Fibroblast of upper back skin (primary cell): ENCODE data around the gene FOXO6.

Experiments
- DNase-seq: peaks from one replicate; pipeline ENCODE4 v3.0.0-alpha.2; 2013

Gene FOXO6

DNA sequence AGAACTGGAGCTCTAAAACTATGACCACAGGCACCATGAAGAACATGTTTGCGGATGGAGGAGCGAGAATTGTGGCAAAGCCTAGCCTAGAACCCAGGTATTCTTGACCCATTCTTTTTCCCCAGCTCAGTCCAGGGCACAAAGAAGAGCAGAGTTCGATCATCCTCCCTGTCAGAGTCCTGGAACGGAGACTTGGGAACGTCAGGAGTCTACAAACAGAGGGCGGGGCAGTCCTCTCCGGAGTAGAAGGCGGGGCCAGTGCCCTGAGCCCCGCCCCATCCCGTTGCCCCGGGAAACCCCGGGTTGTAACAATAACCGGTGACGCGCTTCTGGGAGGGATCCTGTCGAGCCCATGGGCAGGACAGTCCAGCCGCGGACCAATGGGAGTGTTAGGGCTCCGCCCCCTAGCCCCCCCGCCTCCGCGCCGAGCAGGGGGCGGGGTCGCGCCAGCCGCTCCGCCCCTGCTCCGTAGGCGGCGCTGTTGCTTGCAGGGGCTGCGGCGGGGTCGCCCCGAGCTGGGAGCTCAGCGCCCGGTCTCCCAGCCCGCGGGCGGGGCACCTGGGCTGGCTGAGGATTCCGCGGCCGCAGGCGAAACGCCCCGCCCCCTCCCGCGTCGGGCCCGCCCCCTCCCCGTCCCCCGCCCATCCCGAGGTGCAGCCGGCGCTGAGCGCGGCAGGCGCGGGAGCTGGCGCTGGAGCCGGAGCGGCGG lies at the start of gene FOXO6:
Gene FOXO6, plus strand, starts transcription at position 649 of the 709 bp plus-strand sequence.
- DNase-seq = peak; percentile 96

DNA sequence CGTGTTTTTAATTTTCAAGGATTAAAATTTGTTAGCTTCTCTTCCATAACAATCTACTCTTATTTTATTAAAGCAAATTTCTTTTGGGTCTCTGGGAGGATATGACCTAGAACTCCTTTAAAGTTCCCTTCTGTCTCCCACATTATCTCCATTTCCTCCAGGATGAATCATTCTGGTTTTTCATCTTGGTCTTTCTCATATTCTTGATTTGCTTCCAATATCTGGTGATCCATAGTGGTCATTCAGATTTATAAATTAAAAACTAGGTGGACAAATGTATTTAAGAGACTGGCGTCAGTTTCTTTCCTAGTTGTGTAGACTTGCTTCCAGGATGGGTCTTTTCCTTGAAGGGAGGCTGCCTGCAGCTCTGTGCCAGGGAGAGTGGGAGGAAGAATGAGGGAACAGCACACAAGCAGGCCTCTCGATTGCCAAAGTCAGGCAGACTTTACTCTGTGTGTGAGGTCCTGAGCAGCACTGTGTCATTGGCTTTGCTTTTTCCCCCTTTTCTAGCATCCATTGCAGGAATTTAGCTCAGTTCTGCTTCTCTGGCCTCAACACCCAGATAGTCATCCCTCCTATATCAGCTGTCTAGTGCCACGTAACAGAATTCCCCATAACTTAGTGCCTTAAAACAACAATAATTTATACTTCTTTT lies 48.1 kb upstream of the FOXO6 start:
- no peak for DNase-seq

DNA sequence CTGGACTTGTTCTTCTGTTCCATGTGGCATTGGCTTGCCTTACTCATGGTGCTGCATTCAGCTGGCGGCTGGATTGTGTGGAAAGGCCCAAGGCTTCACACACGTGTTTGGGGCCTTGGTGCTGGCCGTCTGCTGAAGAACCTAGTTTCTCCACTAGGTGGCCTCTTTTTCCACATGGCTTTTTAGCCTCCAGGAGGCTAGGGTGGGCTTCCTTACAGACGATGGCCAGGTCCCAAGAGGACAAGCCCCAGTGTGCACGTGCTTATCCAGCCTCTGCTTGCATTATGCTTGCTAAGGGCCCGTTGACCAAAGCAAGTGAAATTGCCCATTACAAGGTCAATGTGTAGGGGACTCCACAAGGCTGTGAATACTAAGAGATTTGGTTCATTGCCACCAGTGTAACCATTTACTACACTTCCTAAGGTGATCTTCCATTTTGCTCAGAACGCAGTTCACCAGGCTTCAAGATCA lies 47.5 kb upstream of the FOXO6 start:
- no peak for DNase-seq

DNA sequence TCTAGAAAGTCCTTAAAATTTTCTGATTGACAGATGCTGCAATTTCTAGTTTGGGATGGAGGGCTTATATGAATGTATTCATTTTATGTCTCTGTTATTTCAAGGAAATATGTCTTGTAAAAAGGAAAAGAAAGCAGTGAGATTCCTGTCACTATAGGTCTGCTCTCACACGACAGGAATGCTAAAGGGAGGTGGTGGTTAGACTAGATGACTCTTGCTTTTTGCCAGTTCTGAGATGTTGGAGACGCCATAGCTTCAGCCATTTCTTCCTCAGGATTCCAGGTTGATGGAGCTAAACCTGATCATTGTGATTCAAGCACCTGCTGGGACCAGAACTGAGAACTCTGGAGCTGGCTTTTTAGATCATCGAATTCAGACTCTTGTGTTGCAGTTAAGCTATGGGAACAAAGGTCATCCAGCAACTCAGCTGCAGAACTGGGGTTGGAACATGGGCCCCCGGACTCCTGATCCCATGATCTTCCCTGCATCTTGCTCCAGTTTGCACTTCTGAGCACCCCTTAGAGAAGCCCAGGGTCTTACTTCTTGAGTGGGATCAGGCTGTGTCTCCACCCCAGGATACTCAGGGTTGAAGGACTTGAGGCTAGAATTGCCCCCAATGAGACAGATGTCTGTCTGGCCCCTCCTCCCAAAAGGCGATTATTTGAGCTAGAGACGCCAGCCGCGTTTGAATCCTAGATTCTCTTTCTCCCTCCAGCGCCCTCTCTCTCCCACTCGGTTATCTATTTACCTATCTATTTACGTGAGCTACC lies 46.7 kb upstream of the FOXO6 start:
- peak; percentile 30 for DNase-seq

DNA sequence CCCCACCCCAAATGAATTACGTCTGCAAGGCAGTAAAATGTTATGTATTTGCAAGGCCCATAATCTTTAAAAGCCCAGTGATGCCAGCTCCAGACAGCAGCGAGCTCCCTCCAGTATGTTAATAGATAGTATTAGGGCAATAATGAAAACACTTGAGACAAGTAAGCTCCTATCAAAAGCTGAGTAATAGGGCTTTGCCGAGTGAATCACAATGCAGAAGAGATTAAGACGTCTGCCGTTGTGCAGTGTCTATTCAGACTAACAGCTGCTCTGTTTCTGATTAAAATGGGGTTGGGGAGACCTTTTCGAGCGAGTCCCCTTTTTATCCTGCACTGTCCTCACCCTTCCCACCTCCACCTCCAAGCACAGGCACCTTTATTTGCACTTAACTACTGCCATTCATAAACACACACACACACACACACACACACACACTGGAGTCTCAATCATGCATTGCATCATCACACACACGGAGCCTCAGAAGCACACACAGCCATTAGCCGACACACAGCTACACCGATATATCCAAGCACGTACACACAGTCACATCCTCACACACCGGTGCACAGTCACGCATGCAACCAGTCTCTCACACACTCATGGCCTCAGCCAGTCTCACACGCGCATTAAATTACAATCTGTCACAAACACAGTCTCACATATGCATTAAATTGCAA lies 46.0 kb upstream of the FOXO6 start:
- peak; percentile 65 for DNase-seq

DNA sequence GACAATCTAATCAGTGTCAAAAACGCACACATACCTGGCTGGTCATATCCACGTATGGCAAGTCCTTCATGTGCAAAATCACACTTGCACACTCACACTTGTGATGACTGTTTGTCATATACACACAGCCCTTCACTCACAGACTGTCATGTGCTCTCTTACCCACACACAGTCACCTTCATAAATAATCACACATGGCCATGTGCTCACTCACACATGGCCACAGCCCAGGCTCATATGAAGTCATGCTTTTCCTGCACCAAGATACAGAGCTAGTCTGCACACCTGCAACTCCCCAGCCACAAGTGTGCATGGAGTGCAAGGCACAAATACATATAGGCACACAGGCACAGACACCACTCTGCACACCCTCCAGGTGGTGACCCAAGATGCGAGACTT lies 45.4 kb upstream of the FOXO6 start:
- no peak for DNase-seq

DNA sequence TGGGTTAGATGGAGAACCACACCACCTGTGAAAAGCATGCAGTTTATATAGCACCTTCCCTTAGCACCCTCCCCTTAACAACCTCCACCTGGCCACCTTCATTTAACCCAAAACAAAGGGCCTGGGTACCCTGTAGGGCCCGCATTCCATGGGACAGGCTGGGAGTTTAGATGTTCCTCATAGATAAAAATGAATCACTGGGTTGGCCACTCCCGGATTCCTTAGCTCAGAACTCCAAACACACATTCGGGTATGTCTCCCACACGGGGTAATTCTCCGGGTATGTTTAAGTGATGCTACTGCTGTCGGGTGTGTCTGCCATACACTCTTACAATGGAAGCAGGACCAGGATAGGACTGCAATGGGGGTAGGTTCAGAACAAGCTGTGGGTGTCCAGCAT lies 43.9 kb upstream of the FOXO6 start:
- peak; percentile 18 for DNase-seq

DNA sequence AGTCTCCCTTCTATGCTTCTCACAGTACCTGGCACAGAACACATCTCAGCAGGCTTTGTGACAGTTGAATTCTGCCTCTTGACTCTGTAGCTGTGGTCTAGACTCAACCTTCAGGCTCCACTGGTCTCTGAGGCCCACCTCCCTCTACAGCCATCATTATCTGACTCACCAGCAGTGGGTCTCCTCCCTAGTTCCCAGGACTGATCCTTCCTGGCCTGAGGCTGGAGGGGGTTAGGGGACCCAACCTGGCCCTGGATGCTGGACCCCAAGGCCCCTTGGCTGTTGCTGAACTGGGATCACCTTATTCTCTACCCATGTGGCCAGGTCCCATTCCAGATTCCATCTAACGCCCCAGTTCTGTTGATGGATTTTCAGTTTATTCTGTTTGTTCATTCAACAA lies 43.1 kb upstream of the FOXO6 start:
- DNase-seq = no peak

DNA sequence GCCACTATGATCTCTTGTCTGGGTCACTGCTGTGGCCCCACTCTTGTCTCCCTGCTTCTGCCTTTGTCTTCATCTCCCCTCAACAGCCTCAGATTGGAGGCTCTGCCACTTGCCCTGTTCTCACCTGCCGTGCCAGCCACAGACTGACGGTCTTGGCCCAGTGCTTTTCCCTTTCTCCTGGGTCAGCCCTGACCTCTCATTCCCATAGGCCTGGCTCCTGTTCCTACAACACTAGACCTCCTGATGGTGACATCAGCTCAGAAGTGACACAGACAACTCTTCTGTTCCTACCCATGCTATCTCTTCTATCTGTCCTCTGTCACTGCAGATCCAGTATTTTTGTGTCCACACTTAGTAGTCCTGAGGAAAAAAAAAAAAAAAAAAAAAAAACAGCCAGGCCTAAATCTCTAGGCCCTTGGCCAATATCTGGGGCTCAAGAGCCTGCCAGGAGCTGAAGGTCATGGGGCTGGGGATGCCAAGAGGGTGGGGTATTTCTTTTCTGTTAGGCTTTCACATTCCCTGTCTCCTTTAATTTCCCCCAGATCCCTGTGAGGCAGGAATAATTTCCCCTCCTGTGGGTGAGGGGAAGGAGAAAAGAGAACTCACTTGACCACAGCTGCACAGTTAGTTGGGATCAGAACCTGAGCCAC lies 42.0 kb upstream of the FOXO6 start:
- DNase-seq = no peak

DNA sequence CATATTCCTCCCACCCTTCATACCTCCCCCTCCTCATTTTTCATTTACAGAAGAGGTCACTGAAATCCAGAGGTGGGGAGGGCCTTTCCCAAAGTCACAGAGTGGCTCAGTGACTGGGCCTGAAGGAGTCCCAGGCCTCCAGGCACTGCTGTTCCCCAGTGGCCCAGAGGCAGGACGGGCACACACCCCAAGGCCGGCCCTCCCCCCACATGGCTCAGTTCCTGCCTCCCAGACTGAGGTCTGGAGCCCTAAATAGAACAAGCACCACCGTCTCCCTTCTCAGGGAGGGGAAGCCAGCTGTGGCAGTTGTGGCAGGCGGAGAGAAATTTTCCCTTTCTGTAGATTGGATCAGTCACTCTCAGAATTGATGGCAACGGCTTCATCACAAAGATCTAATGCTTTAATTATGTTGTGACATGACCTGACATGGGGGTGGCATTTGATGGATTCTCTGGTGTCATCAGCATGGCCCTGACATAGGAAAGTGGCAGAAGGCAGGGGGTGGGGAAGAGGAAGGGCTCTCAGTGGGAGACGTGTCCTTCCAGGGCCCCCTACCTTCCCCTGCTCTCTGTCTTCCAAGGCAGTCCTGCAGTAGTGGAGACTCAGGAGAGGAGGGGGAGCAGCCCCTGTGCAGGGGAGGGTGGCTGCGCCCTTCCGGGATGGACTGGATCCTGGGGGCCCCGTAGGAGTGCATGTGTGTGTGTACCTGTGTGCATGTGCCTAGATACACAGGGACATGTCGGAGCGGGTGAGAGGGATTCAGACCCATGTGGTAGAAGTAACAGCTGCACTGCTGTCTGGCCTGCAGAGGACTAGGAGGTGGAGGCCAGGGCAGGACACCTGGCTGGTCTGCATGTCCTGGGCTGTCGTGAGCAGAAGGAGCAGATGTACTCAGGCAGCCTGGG lies 41.2 kb upstream of the FOXO6 start:
- DNase-seq = no peak

DNA sequence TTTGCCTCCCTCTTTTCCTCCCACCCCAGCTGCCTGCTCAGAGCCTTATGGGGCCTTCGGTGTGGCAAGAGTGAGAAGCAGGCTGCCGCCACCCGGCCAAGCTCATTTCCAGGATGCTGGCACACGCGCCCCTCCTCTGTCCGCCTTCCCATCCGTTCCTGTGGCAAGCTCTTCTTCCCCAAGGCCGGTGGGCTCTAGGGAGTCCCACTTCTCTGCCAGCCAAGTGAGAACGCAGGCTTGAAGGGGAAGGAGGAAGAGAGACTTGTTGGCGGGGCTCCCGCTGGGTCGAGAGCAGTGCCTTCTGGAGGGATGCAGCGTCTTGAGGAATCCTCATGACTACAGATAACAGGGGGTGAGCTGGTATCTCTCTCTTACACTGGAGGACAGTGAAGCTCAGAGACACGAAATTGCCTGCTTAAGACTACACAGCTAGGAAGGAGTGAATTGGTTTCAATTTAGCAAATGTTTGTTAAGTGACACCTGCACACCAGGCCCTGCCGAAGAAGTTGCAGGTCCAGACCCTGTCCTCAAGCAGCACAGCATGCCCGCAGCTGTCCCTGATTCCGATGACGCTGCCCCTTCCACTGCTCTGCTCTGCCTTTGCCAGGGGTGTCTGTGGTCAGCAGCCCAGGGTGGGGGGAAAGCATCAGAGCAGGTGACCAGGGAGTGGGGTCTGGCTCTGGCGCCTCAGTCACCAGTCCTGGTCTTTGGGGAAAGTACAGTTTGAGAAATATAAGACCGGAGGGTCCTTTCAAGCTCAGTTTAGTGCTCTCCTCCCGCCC lies 40.1 kb upstream of the FOXO6 start:
- DNase-seq = no peak

DNA sequence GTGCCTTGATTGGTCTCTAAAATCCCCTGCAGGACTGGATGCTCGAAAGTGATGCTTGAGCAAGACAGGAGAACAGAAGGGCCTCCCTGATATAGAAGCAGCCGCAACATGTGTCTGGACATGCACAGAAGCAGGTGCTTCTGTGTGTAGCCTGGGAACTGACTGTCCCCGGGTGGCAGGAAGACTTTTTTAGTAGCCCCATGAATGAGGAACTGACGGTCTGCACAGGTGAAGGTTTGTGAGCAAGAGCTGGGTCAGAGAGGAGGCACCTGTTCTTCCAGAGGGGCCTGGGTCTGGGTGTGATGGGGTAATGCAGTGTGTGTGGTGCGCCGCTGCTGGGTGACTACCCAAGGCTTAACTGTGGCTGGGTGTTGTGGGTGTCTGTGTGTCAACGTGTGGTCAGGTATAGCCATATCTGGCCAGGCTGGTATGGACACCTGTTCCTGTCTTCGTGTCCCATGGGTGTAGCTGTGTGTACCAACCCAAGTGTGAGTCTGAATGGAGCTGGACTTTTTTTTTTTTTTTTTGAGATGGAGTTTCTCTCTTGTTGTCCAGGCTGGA lies 39.1 kb upstream of the FOXO6 start:
- no peak for DNase-seq

DNA sequence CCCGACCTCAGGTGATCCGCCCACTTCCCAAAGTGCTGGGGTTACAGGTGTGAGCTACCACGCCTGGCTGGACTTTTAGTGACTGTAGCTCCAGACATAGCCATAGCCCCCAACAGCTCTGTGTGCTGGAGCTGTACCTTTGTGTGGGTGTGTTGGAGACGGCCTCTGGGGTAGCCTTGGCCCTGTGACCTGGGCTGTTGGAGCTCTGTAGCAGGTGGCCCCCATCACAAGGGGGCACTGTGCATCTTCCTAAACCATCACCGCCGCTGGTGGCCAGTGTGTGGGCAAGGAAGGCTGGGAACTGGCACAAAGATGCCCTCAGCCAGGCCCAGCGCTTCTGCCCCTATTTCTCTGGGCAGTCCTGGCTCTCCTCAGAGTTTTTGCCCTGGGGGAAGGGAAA lies 38.4 kb upstream of the FOXO6 start:
- DNase-seq = peak; percentile 9

DNA sequence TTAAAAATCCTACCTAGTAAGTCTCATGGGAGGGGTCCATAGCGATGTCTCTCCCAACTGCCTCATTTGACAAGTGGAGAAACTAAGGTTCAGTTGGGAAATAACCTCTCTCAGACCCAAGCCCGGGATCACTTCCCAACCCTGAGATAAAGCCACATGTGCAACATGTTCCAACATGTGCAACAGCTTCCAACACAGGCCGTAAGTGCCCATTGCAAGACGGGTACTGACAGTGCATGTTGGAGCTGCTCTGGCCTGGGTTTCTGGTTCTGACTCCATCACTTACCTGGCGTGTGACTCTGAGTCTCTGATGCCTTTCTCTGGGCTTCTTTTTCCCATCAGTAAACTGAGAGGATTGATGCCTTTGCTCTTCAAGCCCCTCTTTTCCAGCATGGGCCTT lies 38.0 kb upstream of the FOXO6 start:
- DNase-seq = no peak

DNA sequence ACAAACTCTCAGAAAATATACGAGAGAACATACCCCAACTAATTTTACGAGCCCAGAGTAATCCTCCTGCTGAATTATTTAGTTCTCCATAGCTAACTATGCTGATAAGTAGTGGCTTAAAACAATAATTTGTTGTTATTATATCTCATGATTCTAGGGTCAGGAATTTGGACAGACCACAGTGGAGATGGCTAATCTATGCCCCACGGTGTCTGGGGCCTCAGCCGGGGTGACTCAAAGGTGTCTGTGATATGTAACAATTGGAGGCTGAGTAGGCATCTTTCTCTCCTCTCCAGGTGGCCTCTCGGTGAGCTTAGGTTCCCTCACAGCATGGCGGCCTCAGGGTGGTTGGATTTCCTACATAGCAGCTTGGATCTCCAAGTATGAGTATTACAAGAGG lies 35.4 kb upstream of the FOXO6 start:
- DNase-seq = no peak

DNA sequence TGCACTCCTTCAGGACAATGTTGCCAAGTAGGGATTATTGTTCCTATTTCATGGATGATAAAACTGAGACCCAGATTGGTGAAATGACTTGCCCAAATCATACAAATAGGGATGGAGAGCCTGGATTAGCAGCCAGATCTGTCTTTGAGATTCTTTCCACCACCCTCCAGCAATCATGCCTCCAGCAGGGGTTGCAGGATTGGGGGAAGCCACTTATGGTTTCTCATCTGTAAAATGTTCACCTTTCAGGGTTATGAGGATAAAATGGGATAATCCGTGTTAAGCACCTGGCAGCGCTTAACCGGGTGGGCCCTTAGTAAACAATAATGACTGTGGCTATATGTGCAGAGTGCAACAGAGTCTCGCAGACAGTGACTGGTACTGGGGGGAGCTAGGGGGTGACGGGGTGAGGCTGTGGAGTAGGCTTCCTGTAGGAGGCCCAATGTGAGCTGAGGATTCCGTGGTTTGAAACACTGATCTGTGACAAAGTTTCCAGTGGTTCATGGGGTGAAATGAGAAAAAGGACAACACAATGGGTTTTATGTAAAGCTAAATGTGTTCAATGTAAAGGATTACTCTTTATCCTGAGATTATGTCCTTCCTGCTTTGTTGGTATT lies 33.7 kb upstream of the FOXO6 start:
- no peak for DNase-seq

DNA sequence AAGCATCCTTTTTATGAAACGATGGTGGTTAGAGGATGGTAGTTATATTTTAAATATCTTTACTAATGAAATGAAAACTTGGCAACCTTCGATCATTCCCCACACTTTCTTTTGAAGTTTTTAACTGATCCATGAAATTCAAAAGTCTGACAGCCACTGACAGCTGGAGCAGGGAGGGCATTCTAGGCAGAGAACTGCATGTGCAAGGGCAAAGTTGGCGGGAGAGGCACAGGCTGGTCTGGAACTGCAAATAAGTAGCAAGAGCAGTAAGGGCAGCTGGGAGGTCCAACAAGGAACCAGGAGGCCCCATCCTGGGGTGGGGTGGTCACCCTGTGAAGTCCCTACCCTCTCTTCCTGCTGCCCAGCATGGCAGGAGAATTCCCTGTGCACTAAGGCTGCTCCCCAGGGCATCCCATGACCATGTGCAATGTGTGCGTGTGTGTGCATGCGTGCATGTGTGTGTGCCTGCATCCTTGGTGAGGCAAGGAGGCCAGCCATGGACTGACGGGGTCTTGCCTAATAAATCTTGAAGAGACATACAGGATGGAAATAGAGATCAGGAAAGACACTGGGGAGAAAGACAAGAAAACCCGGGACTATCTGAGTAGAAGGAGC lies 33.1 kb upstream of the FOXO6 start:
- DNase-seq = no peak

DNA sequence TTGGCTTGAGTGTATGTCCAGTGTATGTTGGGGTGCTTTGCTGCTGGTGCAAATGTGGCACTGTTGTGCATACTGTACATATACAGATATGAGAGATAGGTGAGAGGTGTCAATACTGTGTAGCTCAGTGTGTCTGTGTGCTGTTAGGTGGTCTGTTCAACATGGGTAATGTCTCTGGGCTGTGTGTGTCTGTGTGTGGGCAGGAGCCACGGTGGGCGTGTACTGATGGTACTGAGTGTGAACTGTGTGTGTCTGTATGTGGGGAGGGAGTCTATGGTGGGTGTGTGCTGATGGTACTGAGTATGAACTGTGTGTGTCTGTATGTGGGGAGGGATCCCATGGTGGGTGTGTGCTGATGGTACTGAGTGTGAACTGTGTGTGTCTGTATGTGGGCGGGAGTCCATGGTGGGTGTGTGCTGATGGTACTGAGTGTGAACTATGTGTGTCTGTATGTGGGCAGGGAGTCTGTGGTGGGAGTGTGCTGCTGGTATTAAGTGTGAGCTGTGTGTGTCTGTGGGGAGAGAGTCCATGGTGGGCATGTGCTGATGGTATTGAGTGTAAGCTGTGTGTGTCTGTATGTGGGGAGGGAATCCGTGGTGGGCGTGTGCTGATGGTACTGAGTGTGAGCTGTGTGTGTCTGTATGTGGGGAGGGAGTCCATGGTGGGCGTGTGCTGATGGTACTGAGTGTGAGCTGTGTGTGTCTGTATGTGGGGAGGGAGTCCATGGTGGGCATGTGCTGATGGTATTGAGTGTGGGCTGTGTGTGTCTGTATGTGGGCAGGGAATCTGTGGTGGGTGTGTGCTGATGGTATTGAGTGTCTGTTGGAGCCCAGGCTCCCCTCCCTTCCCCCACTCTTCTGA lies 32.2 kb upstream of the FOXO6 start:
- DNase-seq = no peak
